ENCODE measurements around the gene UBAC1.

The UBAC1 gene

GRCh38 chr9:135998410-135999071 is 37.4 kb upstream of the UBAC1 start:
- Mint-ChIP-seq H3K9me3 (no peaks in the 10 kb centered on the region), H3K27me3 (peaks cover 32% of the 10 kb centered on the region), H3K36me3 (no peaks in the 10 kb centered on the region), H3K4me3 (no peak overlapping the region), H3K27ac (no peak overlapping the region), H3K4me1 (peaks cover 5% of the 10 kb centered on the region)
- ATAC-seq, result no peak

DNA sequence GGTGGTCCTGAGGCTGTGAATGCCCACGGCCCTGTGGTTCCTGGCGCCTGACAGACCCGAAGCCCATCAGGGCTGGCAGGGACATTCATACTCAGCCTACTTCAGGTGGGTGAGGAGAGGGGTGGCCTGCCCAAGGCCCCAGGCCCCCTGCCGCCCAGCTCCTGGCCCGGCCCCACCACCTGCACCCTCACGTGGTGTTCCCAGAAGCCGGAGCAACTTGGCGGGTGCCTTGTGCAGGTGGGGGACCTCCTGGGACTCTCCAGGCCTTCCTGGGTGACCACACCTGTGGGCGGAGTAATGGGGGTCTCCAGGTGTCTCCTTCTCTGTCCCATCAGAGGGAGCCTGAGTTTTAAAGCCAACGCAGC is 36.8 kb upstream of the UBAC1 start:
- Mint-ChIP-seq H3K27ac (no peak overlapping the region), H3K9me3 (no peaks in the 10 kb centered on the region), H3K27me3 (peaks cover 29% of the 10 kb centered on the region), H3K36me3 (no peaks in the 10 kb centered on the region), H3K4me1 (peaks cover 5% of the 10 kb centered on the region), H3K4me3 (no peak overlapping the region)
- ATAC-seq, result no peak

GRCh38 chr9:135997090-135998015 is 36.2 kb upstream of the UBAC1 start:
- peaks cover 22% of the 10 kb centered on the region for H3K27me3 Mint-ChIP-seq
- H3K36me3 Mint-ChIP-seq, result no peaks in the 10 kb centered on the region
- H3K4me3 Mint-ChIP-seq, result no peak overlapping the region
- H3K27ac Mint-ChIP-seq, result no peak overlapping the region
- peaks cover 11% of the 10 kb centered on the region for H3K4me1 Mint-ChIP-seq
- no peak for ATAC-seq
- no peaks in the 10 kb centered on the region for H3K9me3 Mint-ChIP-seq

DNA sequence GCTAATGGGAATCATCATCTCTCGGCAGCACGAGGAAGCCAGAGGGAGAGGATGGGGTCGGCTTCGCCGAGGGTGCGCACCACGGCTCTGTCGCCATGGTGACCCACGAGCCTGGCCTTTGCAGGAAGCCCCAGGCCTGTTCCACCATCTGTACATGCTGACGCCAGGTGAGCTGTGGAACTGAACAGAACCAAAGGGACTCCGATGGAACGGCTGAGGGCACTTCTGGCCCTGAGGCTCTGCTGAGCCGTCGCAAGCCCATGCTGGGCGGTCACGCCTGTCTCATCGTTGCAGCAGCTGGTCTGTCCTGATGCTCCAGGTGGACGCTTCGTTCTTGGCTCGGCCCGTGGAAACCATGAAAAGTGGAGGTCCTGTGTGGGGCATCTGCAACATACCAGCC is 34.6 kb upstream of the UBAC1 start:
- peaks cover 1% of the 10 kb centered on the region for H3K9me3 Mint-ChIP-seq
- no peaks in the 10 kb centered on the region for H3K36me3 Mint-ChIP-seq
- peaks cover 12% of the 10 kb centered on the region for H3K27me3 Mint-ChIP-seq
- no peak for ATAC-seq
- H3K27ac Mint-ChIP-seq, result no peak overlapping the region
- no peak overlapping the region for H3K4me3 Mint-ChIP-seq
- H3K4me1 Mint-ChIP-seq, result peaks cover 16% of the 10 kb centered on the region

- ATAC-seq, result no peak
- Mint-ChIP-seq H3K27ac (no peak overlapping the region), H3K4me3 (no peak overlapping the region), H3K36me3 (no peaks in the 10 kb centered on the region), H3K27me3 (peaks cover 12% of the 10 kb centered on the region), H3K9me3 (peaks cover 3% of the 10 kb centered on the region), H3K4me1 (peaks cover 21% of the 10 kb centered on the region)
Observed at GRCh38 chr9:135994501-135995192, 33.5 kb upstream of the UBAC1 start.

DNA sequence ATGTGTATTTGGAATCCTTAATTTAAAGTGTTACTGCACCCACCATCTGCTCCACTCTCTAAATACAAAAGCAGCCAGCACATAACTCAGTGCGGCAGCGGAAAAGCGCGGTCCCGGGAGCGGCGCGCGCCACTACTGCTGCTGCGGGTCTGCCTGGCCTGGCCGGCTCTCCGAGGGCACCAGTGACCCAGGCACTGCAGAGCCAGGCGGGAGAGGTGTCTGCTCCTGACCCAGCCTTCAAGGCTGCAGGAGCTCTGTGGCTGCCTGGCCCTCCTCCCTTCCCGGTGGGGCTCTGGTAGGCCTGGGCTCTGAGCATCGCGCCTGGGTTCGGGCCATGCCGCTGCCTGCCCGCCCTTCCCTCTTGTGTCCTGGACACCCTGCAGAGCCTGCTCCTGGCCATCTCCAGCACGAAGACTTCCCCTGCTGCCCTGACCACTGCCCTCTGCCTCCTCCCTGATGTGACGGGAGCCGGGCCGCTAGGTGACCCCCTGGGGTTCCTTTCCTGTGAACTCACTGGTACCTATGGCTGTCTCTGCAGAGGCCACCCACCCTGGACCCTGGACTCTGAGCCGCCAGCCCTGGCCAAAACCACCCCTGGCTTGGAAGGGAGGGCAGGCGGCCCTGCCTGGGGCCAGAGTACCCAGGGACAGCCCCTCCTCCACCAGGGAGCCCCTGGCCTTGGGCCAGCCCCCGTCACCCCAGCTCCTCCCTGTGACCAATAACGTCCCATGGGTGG is 32.8 kb upstream of the UBAC1 start:
- Mint-ChIP-seq H3K27me3 (peaks cover 19% of the 10 kb centered on the region), H3K9me3 (peaks cover 3% of the 10 kb centered on the region), H3K27ac (no peak overlapping the region), H3K4me3 (no peak overlapping the region), H3K36me3 (no peaks in the 10 kb centered on the region), H3K4me1 (peaks cover 24% of the 10 kb centered on the region)
- ATAC-seq, result no peak

- no peak for ATAC-seq
- no peak overlapping the region for H3K4me3 Mint-ChIP-seq
- H3K4me1 Mint-ChIP-seq, result peaks cover 24% of the 10 kb centered on the region
- no peaks in the 10 kb centered on the region for H3K36me3 Mint-ChIP-seq
- H3K9me3 Mint-ChIP-seq, result peaks cover 3% of the 10 kb centered on the region
- peaks cover 25% of the 10 kb centered on the region for H3K27me3 Mint-ChIP-seq
- H3K27ac Mint-ChIP-seq, result no peak overlapping the region
Observed at GRCh38 chr9:135993409-135993742, 32.2 kb upstream of the UBAC1 start.

DNA sequence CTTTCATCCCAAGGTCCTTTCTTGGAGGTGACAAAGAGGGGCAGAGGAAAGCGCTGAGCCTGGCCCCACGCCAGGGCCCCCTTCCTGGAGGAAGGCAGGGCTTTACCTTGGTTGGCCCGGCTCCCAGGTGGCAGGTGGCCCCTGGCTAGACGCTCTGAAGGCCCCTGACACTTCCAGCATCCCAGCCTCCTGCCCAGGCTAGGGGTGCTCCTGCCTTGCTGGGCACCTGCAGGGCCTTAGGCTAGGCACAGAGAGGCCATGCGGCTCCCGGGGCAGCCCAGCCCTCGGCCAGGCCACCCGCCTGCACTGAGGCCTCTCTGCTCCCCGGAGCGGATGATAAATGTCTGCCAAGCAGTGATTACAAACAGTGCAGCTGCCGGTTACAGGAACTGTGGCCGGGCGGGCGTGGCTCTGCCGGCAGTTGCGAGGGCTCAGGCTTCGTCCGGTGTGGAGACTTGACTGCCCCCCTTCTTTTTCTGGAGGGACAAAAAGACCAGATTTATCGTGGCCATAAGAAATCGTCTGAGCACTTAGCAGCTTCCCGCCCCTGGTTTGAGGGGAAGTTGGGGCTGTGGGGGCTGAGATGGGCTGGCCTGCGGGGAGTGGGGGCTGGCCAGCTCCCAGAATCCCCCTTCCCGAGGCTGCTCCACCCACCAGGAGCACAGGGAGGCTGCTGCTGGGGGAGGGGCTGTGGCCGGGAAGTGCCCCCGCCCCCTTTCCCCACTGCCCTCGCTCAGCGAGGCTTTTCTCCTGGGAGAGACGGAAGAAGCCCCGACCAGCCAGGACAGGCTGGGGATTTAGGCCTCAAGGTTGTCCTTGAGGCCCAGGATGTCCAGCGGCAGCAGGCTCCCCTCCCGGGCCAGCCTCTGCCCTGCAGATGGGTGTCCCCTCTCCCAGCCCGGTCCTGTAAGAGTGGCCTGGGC is 31.6 kb upstream of the UBAC1 start:
- Mint-ChIP-seq H3K27ac (peak overlapping the region; percentile 81), H3K4me3 (peak overlapping the region; percentile 54), H3K9me3 (peaks cover 3% of the 10 kb centered on the region), H3K4me1 (peaks cover 24% of the 10 kb centered on the region), H3K36me3 (no peaks in the 10 kb centered on the region), H3K27me3 (peaks cover 31% of the 10 kb centered on the region)
- no peak for ATAC-seq

DNA sequence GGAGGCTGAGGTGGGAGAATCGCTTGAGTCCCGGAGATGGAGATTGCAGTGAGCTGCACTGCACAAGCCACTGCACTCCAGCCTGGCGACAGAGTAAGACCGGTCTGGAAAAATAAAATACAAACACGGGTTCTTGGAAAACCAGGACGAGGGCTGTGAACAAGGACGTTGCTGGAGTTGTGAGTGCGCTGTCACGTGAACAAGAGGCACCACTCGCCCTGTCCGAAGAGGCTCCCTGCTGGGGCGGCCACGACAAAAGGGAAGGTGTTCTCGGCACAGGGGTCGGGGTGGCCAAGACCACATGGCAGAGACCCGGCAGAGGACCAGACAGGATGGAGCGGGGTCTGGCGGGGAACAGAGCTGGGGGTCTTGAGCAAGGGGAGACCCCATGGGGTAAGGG is 30.6 kb upstream of the UBAC1 start:
- H3K27ac Mint-ChIP-seq, result no peak overlapping the region
- peaks cover 40% of the 10 kb centered on the region for H3K27me3 Mint-ChIP-seq
- no peak overlapping the region for H3K4me3 Mint-ChIP-seq
- H3K4me1 Mint-ChIP-seq, result peaks cover 24% of the 10 kb centered on the region
- ATAC-seq, result no peak
- no peaks in the 10 kb centered on the region for H3K36me3 Mint-ChIP-seq
- peaks cover 3% of the 10 kb centered on the region for H3K9me3 Mint-ChIP-seq

DNA sequence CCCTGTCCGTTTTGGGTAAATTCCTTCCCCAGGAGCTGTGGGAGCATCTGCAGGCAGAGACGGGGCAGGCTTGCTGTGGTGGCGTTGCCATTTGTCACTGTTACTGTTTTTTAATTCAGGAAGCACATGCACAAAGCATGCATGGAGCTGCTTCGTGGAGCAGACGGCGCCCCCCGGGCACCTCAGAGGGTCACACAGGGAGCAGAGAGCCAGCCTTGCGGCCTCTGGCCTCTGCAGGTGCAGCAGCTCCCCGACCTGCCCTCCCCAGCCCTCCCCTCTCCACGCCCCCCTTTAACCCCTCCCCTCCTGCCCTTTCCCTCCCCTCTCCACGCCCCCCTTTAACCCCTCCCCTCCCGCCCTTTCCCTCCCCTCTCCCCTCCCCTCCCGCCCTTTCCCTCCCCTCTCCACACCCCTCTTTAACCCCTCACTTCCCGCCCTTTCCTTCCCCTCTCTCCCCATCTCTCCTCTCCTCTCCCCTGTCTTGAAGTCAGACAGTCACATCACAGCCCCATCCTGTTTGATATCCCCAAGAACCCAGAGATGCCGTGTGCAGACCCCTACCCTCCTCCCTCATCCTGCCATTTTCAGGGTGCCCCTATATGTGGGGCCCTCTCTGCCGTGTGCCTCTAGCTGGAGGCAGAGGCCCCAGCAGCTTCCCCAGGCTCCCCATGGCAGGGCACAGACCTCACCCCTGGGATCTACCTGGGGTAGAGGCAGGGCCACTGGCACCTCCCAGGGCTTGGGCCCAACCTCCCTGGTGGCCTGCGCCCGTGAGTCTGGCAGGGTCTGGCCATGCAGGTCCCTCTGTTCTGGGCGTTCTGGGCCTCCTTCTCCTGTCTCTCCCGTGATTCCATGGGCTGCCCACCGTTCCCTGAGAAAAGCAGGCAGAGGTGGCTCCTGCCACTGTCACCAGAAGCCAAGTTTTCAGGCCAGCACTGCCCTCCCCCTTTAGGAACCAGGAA is 29.6 kb upstream of the UBAC1 start:
- H3K9me3 Mint-ChIP-seq, result peaks cover 3% of the 10 kb centered on the region
- no peaks in the 10 kb centered on the region for H3K36me3 Mint-ChIP-seq
- ATAC-seq, result peak; percentile 47
- no peak overlapping the region for H3K4me3 Mint-ChIP-seq
- no peak overlapping the region for H3K27ac Mint-ChIP-seq
- peaks cover 24% of the 10 kb centered on the region for H3K4me1 Mint-ChIP-seq
- peaks cover 46% of the 10 kb centered on the region for H3K27me3 Mint-ChIP-seq

DNA sequence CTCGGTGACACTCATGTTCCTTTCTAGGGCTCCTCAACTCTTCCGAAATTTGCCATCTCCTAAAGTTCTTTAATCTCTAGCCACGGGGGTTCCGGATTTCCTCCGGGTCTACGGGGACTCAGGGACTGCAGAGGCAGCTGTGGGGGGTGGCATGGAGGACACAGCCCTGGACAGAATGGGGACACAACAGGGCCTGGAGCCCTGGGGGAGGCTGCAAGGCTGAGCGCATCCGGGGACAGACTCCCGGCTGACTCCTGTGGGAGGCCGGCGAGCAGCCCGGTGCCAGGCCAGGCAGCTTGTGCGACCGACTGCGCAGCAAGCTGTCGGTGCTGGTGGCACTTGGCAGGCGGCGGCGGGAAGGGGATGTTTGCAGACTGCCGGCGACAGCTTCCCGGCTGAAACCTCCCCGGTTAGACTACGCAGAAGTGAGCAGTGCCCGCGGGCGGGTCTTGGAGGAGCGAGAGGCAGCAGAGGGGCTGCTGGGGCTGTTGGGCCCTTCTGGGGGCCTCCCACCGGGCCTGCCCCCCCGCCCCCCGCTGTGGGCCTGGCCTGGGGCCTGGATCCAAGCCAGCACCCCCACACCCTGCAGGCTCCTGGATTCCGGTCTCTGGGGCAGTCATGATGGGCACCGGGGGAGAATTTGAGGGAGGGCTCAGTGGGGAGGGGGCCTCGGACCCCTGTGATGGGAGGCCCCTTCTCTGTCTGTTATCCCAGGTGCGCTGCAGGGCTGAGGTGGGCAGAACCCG is 28.7 kb upstream of the UBAC1 start:
- peaks cover 3% of the 10 kb centered on the region for H3K9me3 Mint-ChIP-seq
- H3K4me3 Mint-ChIP-seq, result no peak overlapping the region
- H3K27ac Mint-ChIP-seq, result no peak overlapping the region
- H3K36me3 Mint-ChIP-seq, result no peaks in the 10 kb centered on the region
- peaks cover 24% of the 10 kb centered on the region for H3K4me1 Mint-ChIP-seq
- ATAC-seq, result no peak
- peaks cover 52% of the 10 kb centered on the region for H3K27me3 Mint-ChIP-seq

GRCh38 chr9:135989157-135989556 is 28.0 kb upstream of the UBAC1 start:
- no peak overlapping the region for H3K4me3 Mint-ChIP-seq
- ATAC-seq, result no peak
- no peak overlapping the region for H3K27ac Mint-ChIP-seq
- H3K4me1 Mint-ChIP-seq, result peaks cover 20% of the 10 kb centered on the region
- no peaks in the 10 kb centered on the region for H3K36me3 Mint-ChIP-seq
- peaks cover 3% of the 10 kb centered on the region for H3K9me3 Mint-ChIP-seq
- H3K27me3 Mint-ChIP-seq, result peaks cover 45% of the 10 kb centered on the region

DNA sequence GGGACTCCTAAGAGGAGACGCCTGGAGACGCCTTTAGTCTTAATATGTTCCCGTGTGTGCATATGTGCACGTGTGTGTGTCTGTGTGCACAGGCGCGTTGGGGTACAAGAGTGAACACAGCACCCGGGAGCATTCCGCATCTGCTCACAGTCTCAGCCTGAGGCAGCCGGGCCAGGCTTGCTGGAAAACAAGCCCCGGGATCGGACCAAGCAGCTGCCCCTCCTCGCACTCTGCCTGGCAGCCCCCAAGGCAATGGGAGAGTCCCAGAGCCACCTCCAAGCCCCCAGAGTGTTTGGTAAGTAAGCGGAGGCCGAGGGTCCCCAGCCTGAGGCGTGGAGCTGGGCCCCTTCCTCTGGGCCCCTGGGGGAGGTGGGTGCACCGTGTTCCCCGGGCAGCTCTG is 27.3 kb upstream of the UBAC1 start:
- H3K4me1 Mint-ChIP-seq, result peaks cover 20% of the 10 kb centered on the region
- ATAC-seq, result no peak
- H3K9me3 Mint-ChIP-seq, result peaks cover 3% of the 10 kb centered on the region
- H3K27ac Mint-ChIP-seq, result no peak overlapping the region
- no peak overlapping the region for H3K4me3 Mint-ChIP-seq
- peaks cover 44% of the 10 kb centered on the region for H3K27me3 Mint-ChIP-seq
- H3K36me3 Mint-ChIP-seq, result no peaks in the 10 kb centered on the region

Measured in stimulated activated memory B cell treated with anti-CD40 and anti-IgM and Interleukin-4, amounts not matched to agents 10 μg/mL and 1 μg/mL and 100 μg/mL, for 72 hours (primary cell).